Esophagus squamous epithelium (tissue), 5 donors: ENCODE data around the gene EDEM2. TPM values are rescaled to one million over a fixed set of nuclear protein-coding genes. Genes with fewer than 3 reads are reported as not detected.

Source experiments
- DNase-seq: peaks from one replicate; lab custom pipeline; 2025; lab: John Stamatoyannopoulos, UW
- H3K27ac ChIP-seq, 4 donors: fragments of 200-600 bp; sonication (generic); one replicate each; pipeline ENCODE4 v1.5.1; 2016 to 2019; ENCODE audit warnings: mild to moderate bottlenecking in 1 of 4
- H3K27me3 ChIP-seq, 4 donors: fragments of 200-600 bp; sonication (generic); 1 replicate in 3 of 4; 2 replicates in 1 of 4; pipeline versions ENCODE4 v1.5.1 to v1.6.0; 2017 to 2021; ENCODE audit warnings: antibody characterized with exemption in 1 of 4
- H3K36me3 ChIP-seq, 3 donors: fragments of 200-600 bp; sonication (generic); one replicate each; pipeline ENCODE4 v1.5.1; 2016 to 2019
- H3K4me1 ChIP-seq, 3 donors: fragments of 200-600 bp; sonication (generic); one replicate each; pipeline ENCODE4 v1.5.1; 2017 to 2019
- H3K4me3 ChIP-seq, 4 donors: fragments of 200-600 bp; sonication (generic); 1 replicate in 3 of 4; 2 replicates in 1 of 4; pipeline ENCODE4 v1.5.1; 2016 to 2019; ENCODE audit warnings: mild to moderate bottlenecking in 2 of 4, moderate library complexity in 1 of 4
- H3K9me3 ChIP-seq, 3 donors: fragments of 200-600 bp; sonication (generic); one replicate each; pipeline ENCODE4 v1.5.1; 2016 to 2019
- POLR2A ChIP-seq, 4 donors: fragments of 450-650 bp; IDR thresholded peaks; one replicate each; pipeline ENCODE4 v1.6.1; 2017; ENCODE audit warnings: antibody characterized with exemption in 4 of 4, mild to moderate bottlenecking in 4 of 4, moderate library complexity in 3 of 4
- WGBS, 2 donors: methylation state at CpG; one replicate each; pipeline ENCODE4 v1.1.5; 2018; 5-methylcytosine and 5-hydroxymethylcytosine counted together
- intact Hi-C: fragments of 100-400 bp; cut with DNase I; formaldehyde crosslinking; loops from one replicate; pipeline ENCODE4 v1.15.0; 2022
- total RNA-seq, 4 donors: library from RNA; depleted of rRNA; stranded (reverse); fragments of >200 nt; gene quantifications; one replicate each; pipeline ENCODE4 v1.1.0, GENCODE V29; 2016
- TF ChIP-seq, protein P1 (sequence below), 6 experiments: fragments of 450-650 bp in 4 of 6; fragments of 200-600 bp in 2 of 6; sonication (generic) in 2 of 6; IDR thresholded peaks; one replicate each; pipeline ENCODE4 v1.5.1; 2016 to 2019; ENCODE audit warnings: antibody characterized with exemption in 6 of 6, mild to moderate bottlenecking in 4 of 6, moderate library complexity in 4 of 6
- donor health status: DM: yes; HTN: yes; CAD: no.

EDEM2 gene
- total RNA-seq, 4 donors from 2014 or later, result 12.5 to 17.5 (median 14.6) TPM

DNA sequence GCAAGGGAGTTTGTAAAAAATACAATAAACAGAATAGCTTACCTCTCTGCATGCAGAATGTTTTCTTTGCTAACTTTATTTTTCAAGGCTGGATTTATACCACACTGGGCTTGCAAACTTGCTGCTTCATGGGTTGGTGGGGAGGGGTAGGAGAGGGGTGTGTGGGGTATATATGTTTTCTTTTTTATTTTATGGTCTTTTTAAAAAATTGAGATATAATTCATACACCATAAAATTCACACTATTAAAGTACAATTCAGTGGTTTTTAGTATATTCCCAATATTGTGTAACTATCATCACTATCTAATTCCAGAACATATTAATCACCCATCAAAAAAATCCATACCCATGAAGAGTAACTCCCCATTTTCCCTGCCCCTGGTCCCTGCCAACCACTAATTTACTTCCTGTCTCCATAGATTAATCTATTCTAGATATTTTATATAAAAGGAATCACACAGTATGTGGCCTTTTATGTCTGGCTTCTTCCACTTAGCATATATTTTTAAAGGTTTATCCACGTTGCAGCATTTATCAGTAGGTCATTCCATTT lies 40.2 kb downstream of the EDEM2 start:
- DNase-seq, result no peak
- H3K4me1 ChIP-seq, result no peaks in the 10 kb centered on the region
- peaks cover 0 to 5% (median 0%) of the 10 kb centered on the region in 4 donors for H3K27me3 ChIP-seq
- TF ChIP-seq, protein P1, sequence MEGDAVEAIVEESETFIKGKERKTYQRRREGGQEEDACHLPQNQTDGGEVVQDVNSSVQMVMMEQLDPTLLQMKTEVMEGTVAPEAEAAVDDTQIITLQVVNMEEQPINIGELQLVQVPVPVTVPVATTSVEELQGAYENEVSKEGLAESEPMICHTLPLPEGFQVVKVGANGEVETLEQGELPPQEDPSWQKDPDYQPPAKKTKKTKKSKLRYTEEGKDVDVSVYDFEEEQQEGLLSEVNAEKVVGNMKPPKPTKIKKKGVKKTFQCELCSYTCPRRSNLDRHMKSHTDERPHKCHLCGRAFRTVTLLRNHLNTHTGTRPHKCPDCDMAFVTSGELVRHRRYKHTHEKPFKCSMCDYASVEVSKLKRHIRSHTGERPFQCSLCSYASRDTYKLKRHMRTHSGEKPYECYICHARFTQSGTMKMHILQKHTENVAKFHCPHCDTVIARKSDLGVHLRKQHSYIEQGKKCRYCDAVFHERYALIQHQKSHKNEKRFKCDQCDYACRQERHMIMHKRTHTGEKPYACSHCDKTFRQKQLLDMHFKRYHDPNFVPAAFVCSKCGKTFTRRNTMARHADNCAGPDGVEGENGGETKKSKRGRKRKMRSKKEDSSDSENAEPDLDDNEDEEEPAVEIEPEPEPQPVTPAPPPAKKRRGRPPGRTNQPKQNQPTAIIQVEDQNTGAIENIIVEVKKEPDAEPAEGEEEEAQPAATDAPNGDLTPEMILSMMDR (IDR thresholded peaks at IDR 0.05), result no peak
- no peak for TF ChIP-seq POLR2A (IDR thresholded peaks at IDR 0.05)
- no peaks in the 10 kb centered on the region for H3K9me3 ChIP-seq
- no peaks in the 10 kb centered on the region for H3K36me3 ChIP-seq
- no peak overlapping the region for H3K4me3 ChIP-seq
- no peak overlapping the region for H3K27ac ChIP-seq
- intact Hi-C loops, result no loop called here
- 88 to 96% methylated on average over 1 of the region's 1 CpG for WGBS, 2 donors

DNA sequence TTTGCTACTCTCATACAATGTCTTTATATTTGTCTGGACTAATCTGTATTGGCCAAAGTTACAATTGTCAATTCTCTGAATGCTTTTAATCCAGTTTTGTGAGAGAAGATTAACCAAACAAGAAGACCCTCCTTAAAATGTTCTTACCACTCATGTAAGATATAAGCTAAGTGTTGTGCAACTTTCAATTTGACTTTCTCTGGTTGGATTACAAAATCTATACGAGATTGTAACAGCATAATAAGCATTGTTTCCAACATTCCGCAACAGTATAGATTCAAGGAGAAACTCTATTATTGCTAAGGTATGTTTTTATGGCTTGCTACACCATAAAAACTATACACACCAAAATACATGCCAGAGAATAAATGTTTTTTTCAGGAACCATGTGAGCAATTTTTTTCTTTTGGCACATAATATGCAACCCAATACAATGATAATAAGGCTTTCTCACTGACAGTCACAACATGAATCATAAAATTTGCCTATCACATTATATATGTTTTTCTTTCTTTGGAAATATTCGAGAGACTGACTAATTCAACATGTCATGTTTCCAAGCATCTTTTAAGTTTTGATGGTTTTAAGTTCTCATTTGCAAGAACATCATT lies 42.3 kb downstream of the EDEM2 start:
- whole genome bisulfite sequencing, 2 donors, result 50 to 56% methylated on average over 3 of the region's 3 CpGs
- H3K27me3 ChIP-seq, result peaks cover 0 to 5% (median 0%) of the 10 kb centered on the region in 4 donors
- no peaks in the 10 kb centered on the region for H3K9me3 ChIP-seq
- H3K4me1 ChIP-seq, result no peaks in the 10 kb centered on the region
- no peak for TF ChIP-seq POLR2A (IDR thresholded peaks at IDR 0.05)
- DNase-seq, result no peak
- no peaks in the 10 kb centered on the region for H3K36me3 ChIP-seq
- no peak overlapping the region for H3K27ac ChIP-seq
- intact Hi-C loops, result no loop called here
- no peak overlapping the region for H3K4me3 ChIP-seq

DNA sequence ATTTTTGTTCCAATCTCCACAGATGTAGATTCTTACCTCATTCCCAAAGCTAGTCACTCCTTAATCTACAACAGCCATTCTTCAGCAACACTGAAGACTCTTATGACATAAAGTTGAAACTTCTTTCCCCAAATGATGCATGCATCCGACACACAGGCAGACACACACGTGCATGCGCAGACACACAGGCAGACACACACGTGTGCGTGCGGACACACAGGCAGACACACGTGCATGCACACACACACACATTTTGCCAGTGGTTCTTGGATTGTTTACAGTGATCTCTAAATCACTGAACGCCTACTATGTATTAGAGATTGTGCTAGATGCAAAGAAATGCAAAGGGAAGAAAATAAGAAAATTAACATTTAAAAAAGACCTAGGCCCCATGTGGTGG lies 45.5 kb downstream of the EDEM2 start:
- TF ChIP-seq, protein P1 (IDR thresholded peaks at IDR 0.05), result no peak
- no peak for TF ChIP-seq POLR2A (IDR thresholded peaks at IDR 0.05)

DNA sequence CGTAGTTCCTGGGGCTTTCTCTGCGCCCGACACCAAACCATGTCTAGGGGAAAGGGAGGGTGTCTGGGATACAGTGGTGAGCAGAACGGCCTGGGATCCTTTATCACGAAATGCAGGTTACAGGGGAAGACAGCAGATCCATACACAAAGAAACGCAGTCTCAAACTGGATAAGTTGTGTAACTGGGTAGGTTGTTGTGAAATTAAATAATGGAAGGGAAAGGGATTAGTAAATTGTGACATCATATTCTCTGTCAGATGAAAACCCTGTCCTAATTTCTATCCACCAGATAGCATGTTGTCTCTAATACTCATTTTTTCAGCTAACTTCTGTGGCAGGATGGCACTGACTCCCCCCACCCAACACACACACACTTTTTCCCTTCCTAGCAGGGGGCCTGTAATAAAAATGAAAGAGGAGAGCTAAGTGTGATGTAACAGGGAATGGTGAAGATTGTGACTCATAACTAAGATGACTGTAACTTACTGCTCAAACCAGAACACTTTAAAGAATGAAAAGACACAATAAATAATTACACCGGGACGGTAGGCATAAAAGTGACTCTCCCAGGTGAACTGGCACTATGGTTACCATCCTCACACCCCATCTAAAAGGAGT lies 53.8 kb downstream of the EDEM2 start:
- peak overlapping the region; percentile 92 to 95 (median 93) for H3K27ac ChIP-seq
- no peak for DNase-seq
- 45 to 50% methylated on average over 6 of the region's 8 CpGs for WGBS, 2 donors
- H3K4me3 ChIP-seq, result peak overlapping the region in 3 of 4 donors; percentile 75 to 83 (median 78)
- TF ChIP-seq POLR2A (IDR thresholded peaks at IDR 0.05), result no peak
- TF ChIP-seq, protein P1 (IDR thresholded peaks at IDR 0.05), result no peak
- H3K4me1 ChIP-seq, result peaks cover 12 to 59% (median 16%) of the 10 kb centered on the region in 3 donors
- H3K9me3 ChIP-seq, result no peaks in the 10 kb centered on the region
- intact Hi-C loops, result loop anchor here (10.0 kb wide), 1 partner anchor 219 kb away; the partner anchor contains the start of genes ACSS2 and GGT7
- peaks cover 0 to 14% (median 0%) of the 10 kb centered on the region in 3 donors for H3K36me3 ChIP-seq
- H3K27me3 ChIP-seq, result no peaks in the 10 kb centered on the region

More for the DNA sequence above, 45.5 kb downstream of the EDEM2 start:
- H3K27ac ChIP-seq, result no peak overlapping the region
- DNase-seq, result no peak
- peaks cover 0 to 5% (median 0%) of the 10 kb centered on the region in 4 donors for H3K27me3 ChIP-seq
- peaks cover 0 to 3% (median 0%) of the 10 kb centered on the region in 3 donors for H3K4me1 ChIP-seq
- intact Hi-C loops, result no loop called here
- no peaks in the 10 kb centered on the region for H3K9me3 ChIP-seq
- no peak overlapping the region for H3K4me3 ChIP-seq
- no peaks in the 10 kb centered on the region for H3K36me3 ChIP-seq
- WGBS, 2 donors, result 91% methylated on average over 8 of the region's 8 CpGs

DNA sequence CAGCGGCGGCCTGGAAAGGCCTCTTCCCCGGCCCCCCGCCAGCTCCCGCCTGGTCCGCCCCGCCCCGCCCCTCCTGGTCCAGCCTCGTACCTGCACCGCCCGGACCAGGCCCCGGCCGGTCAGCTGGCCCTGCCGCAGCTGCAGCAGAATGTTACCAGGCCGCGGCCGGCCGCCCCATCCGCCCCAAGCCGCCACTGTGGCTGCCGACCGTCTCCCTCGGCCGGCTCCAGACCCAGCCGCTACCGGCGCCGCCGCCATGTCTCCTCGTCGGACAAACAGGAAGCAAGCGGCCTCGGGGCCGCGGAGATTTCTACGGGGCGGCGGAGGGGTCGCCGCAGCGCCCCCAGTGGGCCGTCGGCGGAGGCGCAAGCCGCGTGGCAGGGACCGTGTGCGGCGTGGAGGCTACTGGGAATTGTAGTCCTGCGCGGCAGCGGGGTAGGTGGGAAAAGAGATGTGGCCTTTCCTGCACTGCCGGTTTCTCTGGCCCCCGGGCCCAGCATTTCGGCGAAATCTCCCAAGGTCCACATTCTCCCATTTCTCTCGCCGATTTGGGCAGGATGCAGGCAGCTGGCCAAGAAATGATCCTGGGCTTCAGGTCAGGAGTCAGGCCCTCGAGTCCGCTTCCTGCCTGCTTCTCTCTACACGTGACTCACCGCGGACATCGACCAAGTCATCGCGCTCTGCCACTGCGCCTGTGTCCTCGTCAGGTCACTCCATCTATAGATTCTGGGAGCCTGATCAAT lies 54.4 kb downstream of the EDEM2 start, which contains the start of gene TRPC4AP:
TRPC4AP (minus strand) TSS at position 284 of the 743 bp plus-strand sequence; CDS start at position 258, 26 bp downstream.
- H3K9me3 ChIP-seq, result no peaks in the 10 kb centered on the region
- H3K36me3 ChIP-seq, result peaks cover 0 to 15% (median 0%) of the 10 kb centered on the region in 3 donors
- intact Hi-C loops, result loop anchor here (10.0 kb wide), 1 partner anchor 218 kb away; the partner anchor contains the start of genes ACSS2 and GGT7
- peak within 1 kb of the TSS; percentile 92 to 95 (median 93) for H3K27ac ChIP-seq
- 3 to 6% methylated on average over 9 to 16 of the region's 69 CpGs for WGBS, 2 donors
- peaks cover 12 to 66% (median 22%) of the 10 kb centered on the region in 3 donors for H3K4me1 ChIP-seq
- no peaks in the 10 kb centered on the region for H3K27me3 ChIP-seq
- peak in 2 of 4 donors; percentile 36 to 90 for TF ChIP-seq POLR2A (IDR thresholded peaks at IDR 0.05)
- TF ChIP-seq, protein P1 (IDR thresholded peaks at IDR 0.05), result peak; percentile 92 to 99 (median 99)
- peak; percentile 73 for DNase-seq
- H3K4me3 ChIP-seq, result peak within 1 kb of the TSS; percentile 75 to 90 (median 80)
